Mucosa of rectum (tissue), 2 donors: ENCODE measurements around the gene CCDC57.
"Not testable (repeated sequence)": the region's sequence is repeated elsewhere in the genome, so short reads cannot be mapped to it uniquely, and the experiment has no call there.

Source experiments
- H3K27ac ChIP-seq, 2 donors: one replicate each; pipeline ENCODE4 v1.7.0; 2013; ENCODE audit warnings: inconsistent platforms in 2 of 2, low read depth in 2 of 2, low read length in 2 of 2
- H3K27me3 ChIP-seq, 2 donors: one replicate each; pipeline ENCODE4 v1.7.0; 2013; ENCODE audit warnings: low read length in 2 of 2; ENCODE audit not compliant: control insufficient read depth in 2 of 2, insufficient read depth in 2 of 2
- H3K36me3 ChIP-seq, 2 donors: one replicate each; pipeline ENCODE4 v1.7.0; 2013; ENCODE audit warnings: low read length in 2 of 2; ENCODE audit not compliant: control insufficient read depth in 2 of 2, insufficient read depth in 2 of 2
- H3K4me1 ChIP-seq, 2 donors: one replicate each; pipeline ENCODE4 v1.7.0; 2013; ENCODE audit warnings: low read length in 2 of 2, mild to moderate bottlenecking in 1 of 2; ENCODE audit not compliant: control insufficient read depth in 2 of 2, insufficient read depth in 2 of 2
- H3K4me3 ChIP-seq, 2 donors: one replicate each; pipeline ENCODE4 v1.7.0; 2013; ENCODE audit warnings: low read length in 2 of 2
- H3K9ac ChIP-seq, 2 donors: one replicate each; pipeline ENCODE4 v1.7.0; 2013; ENCODE audit warnings: low read length in 2 of 2, low read depth in 1 of 2, mild to moderate bottlenecking in 1 of 2
- H3K9me3 ChIP-seq, 2 donors: one replicate each; pipeline ENCODE4 v1.7.0; 2013; ENCODE audit warnings: low read length in 2 of 2; ENCODE audit not compliant: control insufficient read depth in 2 of 2
- donor health status: healthy.
- donor health status: Normal muscosa, but diverticular disease.

CCDC57 gene

GRCh38 chr17:82177276-82177675 is 35.4 kb downstream of the CCDC57 start:
- H3K4me1 ChIP-seq = no peaks in the 10 kb centered on the region
- no peaks in the 10 kb centered on the region for H3K27me3 ChIP-seq
- H3K9ac ChIP-seq = no peak overlapping the region
- H3K36me3 ChIP-seq = peaks cover 8 to 20% of the 10 kb centered on the region in 2 donors
- no peak overlapping the region for H3K4me3 ChIP-seq
- H3K27ac ChIP-seq = no peak overlapping the region
- no peaks in the 10 kb centered on the region for H3K9me3 ChIP-seq

- H3K9ac ChIP-seq = no peak overlapping the region
- no peak overlapping the region for H3K27ac ChIP-seq
- H3K9me3 ChIP-seq = no peaks in the 10 kb centered on the region
- no peaks in the 10 kb centered on the region for H3K4me1 ChIP-seq
- H3K27me3 ChIP-seq = no peaks in the 10 kb centered on the region
- no peak overlapping the region for H3K4me3 ChIP-seq
- H3K36me3 ChIP-seq = peaks cover 9 to 27% of the 10 kb centered on the region in 2 donors
Measured at GRCh38 chr17:82175951-82176350, 36.7 kb downstream of the CCDC57 start.

GRCh38 chr17:82175201-82175600 is 37.4 kb downstream of the CCDC57 start:
- no peak overlapping the region for H3K27ac ChIP-seq
- no peaks in the 10 kb centered on the region for H3K27me3 ChIP-seq
- no peaks in the 10 kb centered on the region for H3K9me3 ChIP-seq
- H3K9ac ChIP-seq = no peak overlapping the region
- H3K4me1 ChIP-seq = no peaks in the 10 kb centered on the region
- peaks cover 7 to 30% of the 10 kb centered on the region in 2 donors for H3K36me3 ChIP-seq
- H3K4me3 ChIP-seq = no peak overlapping the region

GRCh38 chr17:82174042-82174857 is 38.4 kb downstream of the CCDC57 start:
- not testable (repeated sequence) for H3K27me3 ChIP-seq, H3K4me3 ChIP-seq, H3K9me3 ChIP-seq, H3K9ac ChIP-seq, H3K27ac ChIP-seq, H3K4me1 ChIP-seq
- peaks cover 7 to 27% of the 10 kb centered on the region in 2 donors for H3K36me3 ChIP-seq

GRCh38 chr17:82173351-82174041 is 39.1 kb downstream of the CCDC57 start:
- H3K4me1 ChIP-seq = no peaks in the 10 kb centered on the region
- no peak overlapping the region for H3K4me3 ChIP-seq
- no peak overlapping the region for H3K27ac ChIP-seq
- H3K27me3 ChIP-seq = no peaks in the 10 kb centered on the region
- H3K9me3 ChIP-seq = no peaks in the 10 kb centered on the region
- peaks cover 6 to 24% of the 10 kb centered on the region in 2 donors for H3K36me3 ChIP-seq
- H3K9ac ChIP-seq = no peak overlapping the region

- Histone ChIP-seq H3K36me3 (peaks cover 3 to 24% of the 10 kb centered on the region in 2 donors), H3K27me3 (no peaks in the 10 kb centered on the region), H3K9ac (no peak overlapping the region)
Measured at GRCh38 chr17:82172486-82173160, 40.0 kb downstream of the CCDC57 start.

GRCh38 chr17:82171750-82172375 is 40.8 kb downstream of the CCDC57 start:
- Histone ChIP-seq H3K4me1 (no peaks in the 10 kb centered on the region), H3K9me3 (no peaks in the 10 kb centered on the region), H3K36me3 (peaks cover 3 to 24% of the 10 kb centered on the region in 2 donors), H3K27me3 (no peaks in the 10 kb centered on the region), H3K9ac (no peak overlapping the region), H3K4me3 (no peak overlapping the region), H3K27ac (no peak overlapping the region)

More at GRCh38 chr17:82172486-82173160, 40.0 kb downstream of the CCDC57 start:
- Histone ChIP-seq H3K4me3 (no peak overlapping the region), H3K4me1 (no peaks in the 10 kb centered on the region), H3K27ac (no peak overlapping the region), H3K9me3 (no peaks in the 10 kb centered on the region)

GRCh38 chr17:82170412-82170961 is 42.2 kb downstream of the CCDC57 start:
- Histone ChIP-seq H3K4me1 (no peaks in the 10 kb centered on the region), H3K27me3 (no peaks in the 10 kb centered on the region), H3K27ac (peak overlapping the region in 1 of 2 donors; percentile 9), H3K9ac (no peak overlapping the region), H3K4me3 (no peak overlapping the region), H3K9me3 (no peaks in the 10 kb centered on the region), H3K36me3 (peaks cover 3 to 26% of the 10 kb centered on the region in 2 donors)

GRCh38 chr17:82168568-82168967 is 44.1 kb downstream of the CCDC57 start:
- Histone ChIP-seq H3K27ac (no peak overlapping the region), H3K36me3 (peaks cover 3 to 22% of the 10 kb centered on the region in 2 donors), H3K4me3 (no peak overlapping the region), H3K9ac (no peak overlapping the region), H3K4me1 (no peaks in the 10 kb centered on the region), H3K27me3 (no peaks in the 10 kb centered on the region), H3K9me3 (no peaks in the 10 kb centered on the region)
